22Rv1 (cell line): ENCODE data around the gene RGS18.

ENCODE experiments used
- ZFX ChIP-seq: fragments of 450-650 bp; IDR thresholded peaks from 2 replicates; pipeline ENCODE4 v1.6.1; 2017; ENCODE audit warnings: antibody characterized with exemption, borderline replicate concordance
- TF ChIP-seq, protein P1 (sequence below): fragments of 450-650 bp; IDR thresholded peaks from 2 replicates; pipeline ENCODE4 v1.5.1; 2017; ENCODE audit warnings: mild to moderate bottlenecking

DNA sequence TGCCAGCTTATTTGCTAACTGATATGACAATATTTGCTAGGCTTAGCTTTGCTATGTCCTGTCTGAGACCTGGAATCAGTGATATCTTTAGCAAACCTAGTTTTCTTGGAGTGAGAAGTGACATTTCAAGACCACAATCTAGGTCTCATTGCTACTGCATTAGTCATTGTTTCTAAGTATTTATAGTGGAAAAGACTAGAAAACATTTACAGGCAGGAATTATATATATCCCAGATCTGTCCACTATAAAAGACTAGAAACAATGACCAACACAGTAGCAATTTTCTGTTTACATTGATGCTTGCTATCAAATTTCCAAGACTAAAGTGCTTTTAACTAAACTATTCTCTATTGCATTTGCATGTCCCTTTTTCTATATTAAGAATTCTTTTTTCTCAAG, 5.0 kb upstream of the RGS18 start:
- TF ChIP-seq, protein P1, sequence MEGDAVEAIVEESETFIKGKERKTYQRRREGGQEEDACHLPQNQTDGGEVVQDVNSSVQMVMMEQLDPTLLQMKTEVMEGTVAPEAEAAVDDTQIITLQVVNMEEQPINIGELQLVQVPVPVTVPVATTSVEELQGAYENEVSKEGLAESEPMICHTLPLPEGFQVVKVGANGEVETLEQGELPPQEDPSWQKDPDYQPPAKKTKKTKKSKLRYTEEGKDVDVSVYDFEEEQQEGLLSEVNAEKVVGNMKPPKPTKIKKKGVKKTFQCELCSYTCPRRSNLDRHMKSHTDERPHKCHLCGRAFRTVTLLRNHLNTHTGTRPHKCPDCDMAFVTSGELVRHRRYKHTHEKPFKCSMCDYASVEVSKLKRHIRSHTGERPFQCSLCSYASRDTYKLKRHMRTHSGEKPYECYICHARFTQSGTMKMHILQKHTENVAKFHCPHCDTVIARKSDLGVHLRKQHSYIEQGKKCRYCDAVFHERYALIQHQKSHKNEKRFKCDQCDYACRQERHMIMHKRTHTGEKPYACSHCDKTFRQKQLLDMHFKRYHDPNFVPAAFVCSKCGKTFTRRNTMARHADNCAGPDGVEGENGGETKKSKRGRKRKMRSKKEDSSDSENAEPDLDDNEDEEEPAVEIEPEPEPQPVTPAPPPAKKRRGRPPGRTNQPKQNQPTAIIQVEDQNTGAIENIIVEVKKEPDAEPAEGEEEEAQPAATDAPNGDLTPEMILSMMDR, result no peak
- no peak for TF ChIP-seq ZFX
